Activated naive CD4-positive, alpha-beta T cell treated with anti-CD3 and anti-CD28 coated beads, Interleukin-2, amount 50 U/mL, for 24 hours (primary cell): ENCODE results near the gene SUSD5.
A peak's percentile ranks its signal among the peaks of the same experiment; 100 is the strongest.
"Not testable (repeated sequence)": the region's sequence is repeated elsewhere in the genome, so short reads cannot be mapped to it uniquely, and the experiment has no call there.

Experiments used
- H3K27ac Mint-ChIP-seq: one replicate; pipeline ENCODE4 v1.8.0; 2021; ENCODE audit warnings: mild to moderate bottlenecking, mixed read lengths
- H3K27me3 Mint-ChIP-seq: one replicate; pipeline ENCODE4 v1.8.0; 2021; ENCODE audit warnings: mixed read lengths
- H3K36me3 Mint-ChIP-seq: one replicate; pipeline ENCODE4 v1.8.0; 2021; ENCODE audit warnings: mixed read lengths
- H3K4me1 Mint-ChIP-seq: one replicate; pipeline ENCODE4 v1.8.0; 2021; ENCODE audit warnings: mixed read lengths
- H3K4me3 Mint-ChIP-seq: one replicate; pipeline ENCODE4 v1.8.0; 2021; ENCODE audit warnings: mild to moderate bottlenecking, mixed read lengths
- H3K9me3 Mint-ChIP-seq: one replicate; pipeline ENCODE4 v1.8.0; 2021; ENCODE audit warnings: mixed read lengths

Gene SUSD5

DNA sequence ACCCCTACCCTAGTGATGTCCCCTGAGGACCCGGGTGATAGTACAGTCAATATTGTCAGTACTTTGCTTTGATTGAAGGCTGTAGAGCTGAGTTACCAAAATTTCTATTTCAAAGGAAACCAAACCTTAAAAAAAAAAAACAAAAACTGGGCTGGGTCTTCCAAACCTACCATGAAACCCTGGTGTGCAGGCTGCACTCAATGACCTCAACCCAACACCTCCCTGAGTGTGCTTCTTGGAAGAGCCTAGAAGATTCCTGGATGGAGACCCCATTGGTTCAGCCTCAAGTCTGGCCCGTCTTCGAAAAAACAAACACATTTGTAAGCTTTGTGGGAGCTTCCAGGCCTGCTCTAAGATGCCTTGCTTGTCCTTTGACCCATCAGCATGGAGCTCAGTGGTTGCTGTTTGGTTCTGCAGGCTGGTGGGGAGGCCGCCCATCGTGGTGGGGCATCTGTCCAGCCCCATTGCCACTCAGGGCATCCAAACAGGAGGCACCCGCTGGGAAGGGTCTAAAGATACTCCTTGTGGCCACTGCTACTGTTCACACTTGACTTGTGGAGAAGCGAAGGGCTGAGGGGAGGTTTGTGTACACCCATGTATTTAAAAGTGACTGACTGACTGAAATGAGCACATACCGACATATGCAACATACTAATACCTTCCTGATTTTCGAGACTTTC lies 72.6 kb downstream of the SUSD5 start:
- no peak overlapping the region for H3K27ac Mint-ChIP-seq
- H3K4me1 Mint-ChIP-seq = no peaks in the 10 kb centered on the region
- H3K4me3 Mint-ChIP-seq = no peak overlapping the region
- H3K9me3 Mint-ChIP-seq = no peaks in the 10 kb centered on the region
- H3K27me3 Mint-ChIP-seq = no peaks in the 10 kb centered on the region
- H3K36me3 Mint-ChIP-seq = peaks cover 11% of the 10 kb centered on the region

DNA sequence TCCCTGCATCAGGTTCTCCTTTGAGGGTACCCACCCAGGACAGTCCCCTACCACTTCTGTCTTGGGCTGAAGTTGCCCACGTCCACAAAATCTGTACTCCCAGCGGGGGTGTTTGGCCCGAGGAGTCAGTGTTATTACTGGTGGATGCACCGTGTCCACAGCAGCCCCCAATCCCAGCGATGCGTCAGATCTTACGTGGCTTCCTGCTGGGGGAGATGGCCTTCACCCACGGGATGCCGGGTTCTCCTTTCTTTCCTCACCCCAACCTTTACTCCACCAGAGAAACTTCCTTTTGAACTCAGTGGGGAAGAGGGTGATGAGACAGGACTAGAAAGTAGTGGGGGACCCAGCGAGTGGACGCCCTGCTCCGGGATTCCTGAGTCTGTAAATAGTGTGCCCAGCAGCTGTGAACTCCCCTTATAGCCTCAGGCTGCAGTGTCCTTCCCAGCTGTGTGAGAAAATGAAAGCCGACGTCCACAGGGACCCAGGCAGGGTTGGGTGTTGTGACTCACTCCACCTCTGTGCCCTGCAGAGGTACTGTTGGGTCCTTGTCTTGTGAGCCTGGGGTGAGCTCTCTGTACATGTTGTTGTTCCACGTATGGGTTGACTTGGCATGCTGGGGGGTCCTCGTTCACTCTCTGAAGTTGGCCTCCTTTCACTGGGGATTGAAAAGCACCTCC lies 73.2 kb downstream of the SUSD5 start:
- peaks cover 11% of the 10 kb centered on the region for H3K36me3 Mint-ChIP-seq
- no peaks in the 10 kb centered on the region for H3K4me1 Mint-ChIP-seq
- H3K4me3 Mint-ChIP-seq = no peak overlapping the region
- H3K9me3 Mint-ChIP-seq = no peaks in the 10 kb centered on the region
- H3K27me3 Mint-ChIP-seq = no peaks in the 10 kb centered on the region
- no peak overlapping the region for H3K27ac Mint-ChIP-seq

- no peaks in the 10 kb centered on the region for H3K4me1 Mint-ChIP-seq
- no peak overlapping the region for H3K4me3 Mint-ChIP-seq
- H3K27ac Mint-ChIP-seq = no peak overlapping the region
- no peaks in the 10 kb centered on the region for H3K9me3 Mint-ChIP-seq
- no peaks in the 10 kb centered on the region for H3K27me3 Mint-ChIP-seq
- H3K36me3 Mint-ChIP-seq = peaks cover 11% of the 10 kb centered on the region
These were observed 74.2 kb downstream of the SUSD5 start for GRCh38 chr3:33144433-33144832.

- Mint-ChIP-seq H3K27ac (no peak overlapping the region), H3K27me3 (no peaks in the 10 kb centered on the region), H3K9me3 (no peaks in the 10 kb centered on the region), H3K4me1 (no peaks in the 10 kb centered on the region), H3K4me3 (no peak overlapping the region), H3K36me3 (peaks cover 20% of the 10 kb centered on the region)
These were observed 77.6 kb downstream of the SUSD5 start for GRCh38 chr3:33141006-33141405.

DNA sequence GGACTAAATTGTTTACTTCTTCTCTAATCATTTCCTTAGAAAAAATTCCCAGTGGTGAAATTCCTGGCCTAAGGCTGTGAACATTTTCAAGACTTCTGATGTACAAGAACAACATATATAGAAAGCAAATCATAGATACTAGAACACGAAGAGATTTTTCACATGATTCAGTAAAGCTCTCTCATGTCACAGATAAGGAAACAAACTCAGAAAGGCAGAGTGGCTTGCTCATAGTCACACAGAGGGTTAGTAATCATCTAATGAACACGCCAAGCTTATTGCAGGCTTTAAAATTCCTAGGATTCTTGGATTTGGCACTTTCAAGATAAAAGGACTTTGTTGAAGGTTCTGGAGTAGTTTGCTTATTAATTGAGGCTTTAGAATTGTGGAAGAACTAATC lies 78.6 kb downstream of the SUSD5 start:
- H3K27me3 Mint-ChIP-seq = no peaks in the 10 kb centered on the region
- H3K27ac Mint-ChIP-seq = no peak overlapping the region
- no peaks in the 10 kb centered on the region for H3K9me3 Mint-ChIP-seq
- no peaks in the 10 kb centered on the region for H3K4me1 Mint-ChIP-seq
- H3K36me3 Mint-ChIP-seq = peaks cover 23% of the 10 kb centered on the region
- no peak overlapping the region for H3K4me3 Mint-ChIP-seq

DNA sequence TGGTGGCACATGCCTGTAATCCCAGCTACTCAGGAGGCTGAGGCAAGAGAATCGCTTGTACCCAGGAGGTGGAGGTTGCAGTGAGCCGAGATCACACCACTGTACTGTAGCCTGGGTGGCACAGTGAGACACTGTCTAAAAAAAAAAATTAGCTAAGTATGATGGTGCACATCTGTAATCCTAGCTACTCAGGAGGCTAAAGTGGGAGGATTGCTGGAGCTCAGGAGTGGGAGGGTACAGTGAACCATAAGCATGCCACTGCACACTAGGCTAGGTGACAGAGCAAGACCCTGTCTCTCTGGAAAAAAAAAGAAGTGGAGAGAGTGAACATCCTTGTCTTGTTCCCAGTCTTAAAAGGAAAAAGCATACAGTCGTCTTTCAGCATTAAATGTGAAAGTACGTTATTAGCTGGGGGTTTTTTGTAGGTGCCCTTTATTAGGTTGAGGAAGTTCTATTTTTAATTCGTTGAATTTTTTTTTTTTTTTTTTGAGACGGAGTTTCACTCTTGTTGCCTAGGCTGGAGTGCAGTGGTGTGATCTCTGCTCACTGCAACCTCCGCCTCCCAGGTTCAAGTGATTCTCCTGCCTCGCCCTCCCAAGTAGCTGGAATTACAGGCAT lies 79.5 kb downstream of the SUSD5 start:
- not testable (repeated sequence) for H3K4me3 Mint-ChIP-seq, H3K27ac Mint-ChIP-seq, H3K4me1 Mint-ChIP-seq, H3K9me3 Mint-ChIP-seq, H3K27me3 Mint-ChIP-seq
- peaks cover 23% of the 10 kb centered on the region for H3K36me3 Mint-ChIP-seq

DNA sequence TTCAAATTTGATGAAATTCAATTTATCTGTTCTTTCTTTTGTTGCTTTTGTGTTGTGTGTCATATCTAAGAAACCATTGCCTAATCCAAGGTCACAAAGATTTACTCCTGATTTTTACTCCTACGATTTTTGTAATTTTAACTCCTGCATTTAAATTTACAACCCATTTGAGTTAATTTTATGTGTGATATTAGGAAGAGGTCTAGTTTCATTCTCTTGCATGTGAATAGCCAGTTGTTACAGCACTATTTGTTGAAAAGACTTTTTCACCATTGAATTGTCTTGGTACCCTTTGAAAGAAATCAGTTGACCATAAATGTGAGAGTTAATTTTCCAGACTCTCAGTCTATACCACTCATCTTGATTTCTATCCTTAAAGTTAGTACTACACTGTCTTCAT lies 80.9 kb downstream of the SUSD5 start:
- H3K4me1 Mint-ChIP-seq = no peaks in the 10 kb centered on the region
- H3K4me3 Mint-ChIP-seq = no peak overlapping the region
- peaks cover 15% of the 10 kb centered on the region for H3K36me3 Mint-ChIP-seq
- no peaks in the 10 kb centered on the region for H3K27me3 Mint-ChIP-seq
- H3K27ac Mint-ChIP-seq = no peak overlapping the region
- H3K9me3 Mint-ChIP-seq = no peaks in the 10 kb centered on the region

- no peaks in the 10 kb centered on the region for H3K27me3 Mint-ChIP-seq
- H3K27ac Mint-ChIP-seq = peak overlapping the region; percentile 65
- H3K4me3 Mint-ChIP-seq = no peak overlapping the region
- peaks cover 16% of the 10 kb centered on the region for H3K36me3 Mint-ChIP-seq
- no peaks in the 10 kb centered on the region for H3K9me3 Mint-ChIP-seq
- H3K4me1 Mint-ChIP-seq = peaks cover 4% of the 10 kb centered on the region
These were observed 84.5 kb downstream of the SUSD5 start for GRCh38 chr3:33134026-33134625.

DNA sequence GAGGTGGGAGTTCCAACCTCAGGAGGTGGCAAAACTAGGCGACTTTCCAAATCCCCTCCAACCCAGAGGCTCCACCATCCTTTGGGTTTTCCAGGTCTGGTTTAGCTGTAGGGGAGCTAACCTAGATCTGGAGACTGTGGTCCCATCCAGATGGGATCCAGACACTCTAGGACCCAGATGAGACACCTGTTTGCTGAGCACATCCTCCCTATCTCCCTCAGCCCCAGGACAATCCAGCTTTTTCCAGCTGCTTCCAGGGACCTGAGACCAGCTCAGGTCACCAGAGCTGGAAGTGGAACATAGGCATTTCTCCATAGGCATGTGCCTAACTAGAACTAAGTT lies 86.6 kb downstream of the SUSD5 start:
- H3K4me1 Mint-ChIP-seq = peaks cover 4% of the 10 kb centered on the region
- no peaks in the 10 kb centered on the region for H3K9me3 Mint-ChIP-seq
- no peak overlapping the region for H3K4me3 Mint-ChIP-seq
- peaks cover 11% of the 10 kb centered on the region for H3K36me3 Mint-ChIP-seq
- no peak overlapping the region for H3K27ac Mint-ChIP-seq
- no peaks in the 10 kb centered on the region for H3K27me3 Mint-ChIP-seq

DNA sequence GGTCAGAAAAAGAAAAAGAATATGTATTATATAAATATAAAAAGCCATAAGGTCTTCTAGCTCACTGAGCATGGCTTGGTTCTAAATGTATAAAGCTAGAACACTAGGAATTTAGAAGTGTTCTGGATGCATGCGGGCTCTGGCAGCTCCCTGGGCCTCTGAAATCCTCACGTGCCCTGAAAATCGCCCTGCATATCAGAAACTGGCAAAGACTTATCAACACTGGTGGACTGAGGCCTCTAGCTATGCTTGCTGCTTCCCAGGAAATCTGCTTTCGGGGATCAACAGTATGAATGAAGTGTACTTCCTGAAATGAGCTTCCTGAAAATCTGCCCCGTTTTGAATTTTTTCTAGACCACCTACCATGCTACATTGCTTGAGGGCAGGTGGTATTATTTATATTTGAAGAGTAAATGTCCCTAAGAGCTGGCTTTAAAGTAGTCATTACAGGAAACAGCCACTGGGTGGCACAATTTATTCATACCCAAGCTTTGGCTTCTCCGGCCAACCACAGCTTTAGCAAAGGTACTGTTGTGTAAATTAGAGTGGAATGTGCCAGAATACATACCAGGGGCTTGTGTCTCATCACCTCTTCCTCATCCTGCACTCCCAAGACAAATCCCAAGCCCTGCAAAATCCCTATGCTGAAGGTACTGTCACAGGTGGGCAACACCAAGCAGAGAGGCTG lies 87.1 kb downstream of the SUSD5 start:
- Mint-ChIP-seq H3K27ac (no peak overlapping the region), H3K27me3 (no peaks in the 10 kb centered on the region), H3K36me3 (peaks cover 9% of the 10 kb centered on the region), H3K9me3 (no peaks in the 10 kb centered on the region), H3K4me3 (no peak overlapping the region), H3K4me1 (peaks cover 4% of the 10 kb centered on the region)

DNA sequence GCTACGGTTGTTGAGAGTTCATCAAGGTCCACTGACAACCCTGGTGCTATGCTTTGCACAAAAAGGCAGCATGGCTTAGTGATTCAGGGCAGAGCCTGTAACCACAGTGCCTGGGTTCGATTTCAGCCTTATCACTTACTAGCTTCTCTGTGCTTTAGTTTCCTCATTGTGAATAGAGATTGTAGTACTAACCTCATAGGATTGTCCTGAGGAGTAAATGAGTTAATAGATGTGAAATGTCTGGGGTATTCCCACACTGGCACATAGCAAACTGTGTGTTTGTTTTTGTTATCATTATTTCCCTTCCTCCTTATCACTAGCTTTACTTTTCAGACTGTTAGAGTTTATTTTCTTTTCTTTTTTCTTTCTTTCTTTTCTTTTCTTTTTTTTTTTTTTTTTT lies 88.5 kb downstream of the SUSD5 start:
- Mint-ChIP-seq H3K36me3 (peaks cover 9% of the 10 kb centered on the region), H3K27ac (no peak overlapping the region), H3K9me3 (no peaks in the 10 kb centered on the region), H3K27me3 (no peaks in the 10 kb centered on the region), H3K4me1 (peaks cover 8% of the 10 kb centered on the region), H3K4me3 (no peak overlapping the region)

DNA sequence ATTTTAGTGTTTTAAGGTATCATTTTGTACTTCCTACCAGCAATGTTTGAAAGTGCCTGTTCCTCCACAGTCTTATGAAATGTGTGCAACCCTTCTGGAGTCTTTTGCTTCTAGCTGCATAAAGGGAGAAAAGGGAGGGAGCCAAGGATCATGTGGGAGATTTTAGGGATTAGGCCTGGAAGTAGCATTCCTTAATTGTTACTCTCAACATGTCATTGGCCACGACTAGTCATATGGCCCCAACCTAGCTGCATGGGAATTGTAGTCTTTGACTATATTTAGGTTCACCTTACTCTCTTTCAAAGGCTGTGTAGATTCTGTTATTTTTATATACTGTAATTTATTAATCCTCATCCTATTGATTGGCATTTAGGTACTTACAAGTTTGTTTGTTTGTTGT lies 89.9 kb downstream of the SUSD5 start:
- Mint-ChIP-seq H3K9me3 (no peaks in the 10 kb centered on the region), H3K27me3 (no peaks in the 10 kb centered on the region), H3K4me3 (no peak overlapping the region), H3K36me3 (peaks cover 6% of the 10 kb centered on the region), H3K27ac (no peak overlapping the region), H3K4me1 (peaks cover 14% of the 10 kb centered on the region)

DNA sequence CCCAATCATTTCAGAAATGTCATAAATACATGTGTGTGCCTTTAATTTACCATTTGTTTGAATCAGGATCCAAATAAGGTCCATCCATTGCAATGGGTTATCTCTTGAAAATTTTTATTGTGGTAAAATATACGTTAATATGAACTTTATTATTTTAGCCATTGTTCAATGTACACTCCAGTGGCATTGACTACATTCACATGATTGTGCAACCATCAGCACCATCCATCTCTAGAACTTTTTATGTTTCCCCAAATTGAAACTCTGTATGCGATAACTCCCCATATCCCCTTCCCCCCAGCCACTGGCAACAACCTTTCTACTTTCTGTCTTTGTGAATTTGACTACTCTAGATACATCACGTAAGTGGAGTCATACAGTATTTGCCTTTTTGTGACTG lies 92.8 kb downstream of the SUSD5 start:
- no peaks in the 10 kb centered on the region for H3K27me3 Mint-ChIP-seq
- H3K4me3 Mint-ChIP-seq = no peak overlapping the region
- peaks cover 10% of the 10 kb centered on the region for H3K4me1 Mint-ChIP-seq
- peaks cover 8% of the 10 kb centered on the region for H3K36me3 Mint-ChIP-seq
- H3K9me3 Mint-ChIP-seq = no peaks in the 10 kb centered on the region
- peak overlapping the region; percentile 2 for H3K27ac Mint-ChIP-seq

DNA sequence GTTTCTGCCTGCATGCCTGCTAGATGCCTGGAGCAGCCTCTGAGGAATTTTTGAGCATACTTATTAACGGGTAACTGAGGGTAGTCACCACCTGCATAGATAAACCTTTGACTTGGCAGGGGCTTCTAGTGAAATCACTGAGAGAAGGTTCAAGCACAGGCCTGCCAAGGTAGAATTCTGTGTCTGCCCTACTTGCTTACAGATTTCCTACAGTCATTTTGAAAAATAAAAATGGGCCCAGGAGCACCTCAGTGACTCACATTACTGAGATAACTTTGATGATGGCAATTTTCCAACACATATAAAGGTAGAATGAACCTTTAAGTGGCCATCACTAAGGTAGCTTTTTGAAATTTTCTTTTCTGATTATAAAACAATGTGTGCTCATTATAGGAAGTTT lies 94.0 kb downstream of the SUSD5 start:
- peak overlapping the region; percentile 36 for H3K27ac Mint-ChIP-seq

DNA sequence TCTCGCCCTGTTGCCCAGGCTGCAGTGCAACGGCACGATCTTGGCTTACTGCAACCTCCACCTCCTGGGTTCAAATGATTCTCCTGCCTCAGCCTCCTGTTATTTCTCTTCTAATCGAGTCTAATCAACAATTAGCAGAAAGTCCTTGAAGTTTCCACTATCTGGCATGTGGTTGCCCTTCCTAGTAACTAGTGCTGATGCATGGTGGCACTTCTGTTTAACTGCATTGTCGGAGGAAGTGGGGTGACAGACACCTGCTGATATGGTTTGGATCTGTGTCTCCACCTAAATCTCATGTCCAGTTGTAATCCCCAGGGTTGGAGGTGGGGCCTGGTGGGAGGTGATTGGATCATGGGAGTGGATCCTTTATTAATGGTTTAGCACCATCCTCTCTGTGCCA lies 95.6 kb downstream of the SUSD5 start:
- peaks cover 10% of the 10 kb centered on the region for H3K36me3 Mint-ChIP-seq
- no peak overlapping the region for H3K27ac Mint-ChIP-seq

More for the DNA sequence above, 94.0 kb downstream of the SUSD5 start:
- Mint-ChIP-seq H3K36me3 (peaks cover 10% of the 10 kb centered on the region), H3K9me3 (no peaks in the 10 kb centered on the region), H3K4me3 (no peak overlapping the region), H3K4me1 (peaks cover 10% of the 10 kb centered on the region), H3K27me3 (no peaks in the 10 kb centered on the region)

GRCh38 chr3:33119891-33120290 lies 98.7 kb downstream of the SUSD5 start:
- Mint-ChIP-seq H3K36me3 (peaks cover 5% of the 10 kb centered on the region), H3K4me3 (no peak overlapping the region), H3K27ac (no peak overlapping the region), H3K4me1 (peaks cover 23% of the 10 kb centered on the region), H3K27me3 (no peaks in the 10 kb centered on the region), H3K9me3 (no peaks in the 10 kb centered on the region)

More for the DNA sequence above, 95.6 kb downstream of the SUSD5 start:
- peaks cover 10% of the 10 kb centered on the region for H3K4me1 Mint-ChIP-seq
- H3K9me3 Mint-ChIP-seq = no peaks in the 10 kb centered on the region
- H3K4me3 Mint-ChIP-seq = no peak overlapping the region
- H3K27me3 Mint-ChIP-seq = no peaks in the 10 kb centered on the region
